Brain microvascular endothelial cell (primary cell): Measurements from ENCODE around the gene SLC4A4.
"Not testable (repeated sequence)": the region's sequence is repeated elsewhere in the genome, so short reads cannot be mapped to it uniquely, and the experiment has no call there.

Source experiments
- DNase-seq: peaks from one replicate; pipeline ENCODE4 v3.0.0-alpha.2; 2020
- H3K27ac ChIP-seq: fragments of 250-450 bp; sonication (Bioruptor Pico); 2 replicates; pipeline ENCODE4 v1.5.1; 2020; ENCODE audit warnings: mild to moderate bottlenecking, moderate library complexity
- H3K27me3 ChIP-seq: fragments of 250-450 bp; sonication (Bioruptor Pico); replicated peaks from 2 replicates; pipeline ENCODE4 v1.5.1; 2020; ENCODE audit warnings: mild to moderate bottlenecking
- H3K36me3 ChIP-seq: fragments of 250-450 bp; sonication (Bioruptor Pico); replicated peaks from 2 replicates; pipeline ENCODE4 v1.5.1; 2020; ENCODE audit warnings: mild to moderate bottlenecking
- H3K4me3 ChIP-seq: 2 replicates; pipeline ENCODE4 v1.5.1; 2011; ENCODE audit warnings: low read depth, mild to moderate bottlenecking, control low read depth, low read length, moderate library complexity
- CTCF ChIP-seq: IDR thresholded peaks from 2 replicates; pipeline ENCODE4 v1.5.1; 2011; ENCODE audit warnings: low read depth, mild to moderate bottlenecking, moderate library complexity, low read length, control low read depth, inconsistent platforms; ENCODE audit errors: missing control alignments
- in situ Hi-C: cut with HindIII; loops from 2 replicates; pipeline ENCODE4 v1.10.0; 2017; ENCODE audit warnings: low sequenced_read_pairs, low pct_ligation_motif_present

The SLC4A4 gene

GRCh38 chr4:71404049-71404448 is 65.2 kb downstream of the SLC4A4 start:
- no peak for DNase-seq
- Histone ChIP-seq H3K36me3 (no peaks in the 10 kb centered on the region), H3K27ac (no peak overlapping the region), H3K4me3 (no peak overlapping the region), H3K27me3 (no peaks in the 10 kb centered on the region)
- TF ChIP-seq CTCF: no peak
- in situ Hi-C loops: no loop called here

DNA sequence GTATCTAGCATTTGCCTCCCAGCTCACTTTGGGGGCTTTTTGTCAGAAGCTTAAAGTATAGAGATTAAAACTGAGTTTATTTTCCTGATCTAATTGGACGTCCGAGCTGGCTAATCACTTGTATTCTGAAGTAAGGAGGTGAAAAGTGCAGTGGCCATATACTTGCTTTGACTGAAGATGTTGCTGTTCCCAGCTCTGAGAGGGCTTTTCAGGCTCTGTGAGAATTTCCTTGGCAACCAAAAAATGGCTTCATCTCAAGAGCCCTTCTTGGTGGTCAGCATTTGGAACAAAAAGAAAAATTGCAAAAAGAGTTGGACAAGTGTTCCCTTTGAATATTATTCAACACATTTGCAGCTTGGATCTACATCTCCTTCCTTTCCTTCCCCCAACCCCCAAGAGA is 67.0 kb downstream of the SLC4A4 start:
- Histone ChIP-seq H3K27me3 (no peaks in the 10 kb centered on the region), H3K27ac (no peak overlapping the region), H3K36me3 (no peaks in the 10 kb centered on the region), H3K4me3 (no peak overlapping the region)
- in situ Hi-C loops: no loop called here
- TF ChIP-seq CTCF: no peak
- DNase-seq: no peak

DNA sequence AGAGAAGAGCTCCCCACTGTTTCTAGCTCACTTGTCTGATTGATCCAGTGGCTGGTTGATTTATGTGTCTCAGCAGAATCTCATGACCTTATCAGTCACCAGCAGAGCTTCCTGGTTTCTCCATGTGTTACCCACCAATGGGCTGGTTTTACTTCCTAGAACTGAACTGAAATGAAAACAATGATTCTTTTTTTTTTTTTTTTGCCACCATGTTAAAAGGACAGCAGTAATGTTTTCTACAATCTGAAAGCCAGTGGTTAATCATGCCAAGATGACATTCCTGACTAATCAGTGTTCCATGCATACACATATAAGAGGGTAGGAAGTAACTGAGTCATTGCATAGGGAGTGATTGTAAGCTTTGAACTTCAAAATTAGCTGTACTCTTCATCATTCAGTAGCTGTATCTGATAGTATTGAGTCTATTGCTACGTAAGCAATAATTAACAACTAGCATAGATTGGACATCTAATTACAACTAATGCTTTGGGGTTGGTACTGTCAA is 67.7 kb downstream of the SLC4A4 start:
- peak; percentile 9 for DNase-seq
- Histone ChIP-seq H3K4me3 (no peak overlapping the region), H3K36me3 (no peaks in the 10 kb centered on the region), H3K27me3 (no peaks in the 10 kb centered on the region), H3K27ac (no peak overlapping the region)
- in situ Hi-C loops: no loop called here
- TF ChIP-seq CTCF: no peak

- DNase-seq, H3K27me3 ChIP-seq, H3K4me3 ChIP-seq, H3K27ac ChIP-seq, H3K36me3 ChIP-seq, in situ Hi-C loops: not testable (repeated sequence)
Measured at GRCh38 chr4:71408961-71409360, 70.1 kb downstream of the SLC4A4 start.

GRCh38 chr4:71411981-71412380 is 73.2 kb downstream of the SLC4A4 start:
- no peak for TF ChIP-seq CTCF
- Histone ChIP-seq H3K4me3 (no peak overlapping the region), H3K36me3 (no peaks in the 10 kb centered on the region), H3K27me3 (no peaks in the 10 kb centered on the region), H3K27ac (no peak overlapping the region)
- no peak for DNase-seq
- in situ Hi-C loops: no loop called here

DNA sequence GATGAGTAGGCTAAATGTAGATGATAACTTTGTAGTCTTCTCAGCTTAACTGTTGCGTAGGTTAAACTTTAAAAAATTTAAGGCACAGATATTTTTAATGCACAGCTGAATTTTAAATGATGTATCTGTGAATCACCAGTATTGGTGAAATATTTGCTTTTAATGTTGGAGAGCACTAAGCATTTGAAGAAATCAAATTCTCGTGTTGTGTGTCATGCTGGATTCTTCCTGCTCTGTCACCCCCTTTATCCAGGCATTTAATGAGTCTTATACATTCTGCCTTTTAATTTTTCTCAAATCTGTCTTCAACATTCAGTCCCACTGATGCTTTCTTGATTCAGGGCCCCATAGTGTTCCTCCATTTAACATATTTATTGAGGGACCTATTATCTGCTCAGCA is 76.7 kb downstream of the SLC4A4 start:
- H3K27ac ChIP-seq: no peak overlapping the region
- TF ChIP-seq CTCF: no peak
- H3K27me3 ChIP-seq: no peaks in the 10 kb centered on the region
- H3K4me3 ChIP-seq: no peak overlapping the region
- H3K36me3 ChIP-seq: no peaks in the 10 kb centered on the region
- DNase-seq: peak; percentile 7
- in situ Hi-C loops: no loop called here
